K562 (cell line): ENCODE data around the gene SDS. TPM values are rescaled to one million over a fixed set of nuclear protein-coding genes. Genes with fewer than 3 reads are reported as not detected.

Experiments
- YY1 ChIP-seq, 3 experiments: IDR thresholded peaks; 2 replicates each; pipeline ENCODE4 v1.6.1; 2011; ENCODE audit warnings: low read length in 2 of 3, mild to moderate bottlenecking in 2 of 3, moderate library complexity in 2 of 3, borderline replicate concordance in 1 of 3, control low read depth in 1 of 3, low read depth in 1 of 3; ENCODE audit not compliant: insufficient read depth in 3 of 3, insufficient replicate concordance in 2 of 3, control insufficient read depth in 1 of 3, insufficient read length in 1 of 3; ENCODE audit errors: extremely low read depth in 1 of 3
- ZNF407 ChIP-seq: fragments of 450-650 bp; IDR thresholded peaks from 2 replicates; pipeline ENCODE4 v1.6.1; 2016; ENCODE audit warnings: low read depth
- polyA plus RNA-seq, 8 experiments: library from polyadenylated mRNA; depleted of rRNA in 4 of 8; stranded (reverse) in 5 of 8; unstranded in 3 of 8; fragments of >200 nt; fragmentation: Nextera tagmentation in 2 of 8; fragmentation: Illumina TruSeq in 1 of 8; extraction: Ambion mirVana in 2 of 8; extraction: Trizol in 1 of 8; gene quantifications; 2 replicates each; pipeline versions ENCODE4 v1.2.1 to v1.2.3, GENCODE V29; 2011 to 2014; ENCODE audit warnings: inconsistent platforms in 1 of 8, missing spikeins in 1 of 8
- total RNA-seq, 7 experiments: library from RNA; depleted of rRNA in 6 of 7; stranded (reverse); fragments of >200 nt in 6 of 7; fragmentation: Illumina TruSeq in 2 of 7; extraction: Trizol in 2 of 7; gene quantifications; 2 replicates each; pipeline versions ENCODE4 v1.2.1 to v1.2.3, GENCODE V29; 2011 to 2021; ENCODE audit warnings: low replicate concordance in 1 of 7

SDS gene
- total and polyA plus RNA-seq, 9 of the 15 experiments (the other 6 are each of a cell fraction or from before 2014, with no cell fraction given), result 0.07 to 1.1 (median 0.12) TPM; not detected in 1

GRCh38 chr12:113348849-113349536, 54.7 kb downstream of the SDS start (continued):
- TF ChIP-seq YY1 (IDR thresholded peaks at IDR 0.05; ENCODE audit: borderline replicate concordance in 1 of 3, control insufficient read depth in 1 of 3, extremely low read depth in 1 of 3, insufficient read depth in 3 of 3, insufficient read length in 1 of 3, insufficient replicate concordance in 2 of 3, low read depth in 1 of 3, low read length in 2 of 3) (no peak), ZNF407 (no peak)
